Dendritic cell treated with granulocyte-macrophage colony-stimulating factor and Interleukin-4, amounts not matched to agents 40 ng/mL and 50 ng/mL, for 4 days (primary cell): Measurements from ENCODE around the gene TEX9.
"Not testable (repeated sequence)": the region's sequence is repeated elsewhere in the genome, so short reads cannot be mapped to it uniquely, and the experiment has no call there.

ENCODE experiments used
- H3K27ac Mint-ChIP-seq: one replicate; pipeline ENCODE4 v1.8.0; 2022; ENCODE audit warnings: mild to moderate bottlenecking, mixed read lengths
- H3K27me3 Mint-ChIP-seq: one replicate; pipeline ENCODE4 v1.8.0; 2022; ENCODE audit warnings: mild to moderate bottlenecking, mixed read lengths
- H3K36me3 Mint-ChIP-seq: one replicate; pipeline ENCODE4 v1.8.0; 2022; ENCODE audit warnings: low read depth, mixed read lengths
- H3K4me1 Mint-ChIP-seq: one replicate; pipeline ENCODE4 v1.8.0; 2022; ENCODE audit warnings: low read depth, mixed read lengths
- H3K4me3 Mint-ChIP-seq: one replicate; pipeline ENCODE4 v1.8.0; 2022; ENCODE audit warnings: mild to moderate bottlenecking, moderate library complexity, mixed read lengths
- H3K9me3 Mint-ChIP-seq: one replicate; pipeline ENCODE4 v1.8.0; 2022; ENCODE audit warnings: mixed read lengths
- intact Hi-C: fragments of 100-400 bp; cut with micrococcal nuclease; formaldehyde crosslinking; loops from one replicate; pipeline ENCODE4 v1.15.0; 2022

The TEX9 gene

GRCh38 chr15:56346414-56346813 is 18.8 kb upstream of the TEX9 start:
- Mint-ChIP-seq H3K27me3 (no peaks in the 10 kb centered on the region), H3K4me1 (no peaks in the 10 kb centered on the region), H3K4me3 (no peak overlapping the region), H3K36me3 (no peaks in the 10 kb centered on the region), H3K9me3 (no peaks in the 10 kb centered on the region), H3K27ac (no peak overlapping the region)
- intact Hi-C loops: no loop called here

- no peaks in the 10 kb centered on the region for H3K9me3 Mint-ChIP-seq
- intact Hi-C loops: no loop called here
- no peaks in the 10 kb centered on the region for H3K27me3 Mint-ChIP-seq
- H3K36me3 Mint-ChIP-seq: no peaks in the 10 kb centered on the region
- no peak overlapping the region for H3K27ac Mint-ChIP-seq
- H3K4me3 Mint-ChIP-seq: no peak overlapping the region
- no peaks in the 10 kb centered on the region for H3K4me1 Mint-ChIP-seq
Observed at GRCh38 chr15:56349554-56349953, 15.7 kb upstream of the TEX9 start.

- intact Hi-C loops: no loop called here
- H3K4me3 Mint-ChIP-seq: no peak overlapping the region
- H3K36me3 Mint-ChIP-seq: no peaks in the 10 kb centered on the region
- H3K4me1 Mint-ChIP-seq: no peaks in the 10 kb centered on the region
- H3K27ac Mint-ChIP-seq: no peak overlapping the region
- no peaks in the 10 kb centered on the region for H3K9me3 Mint-ChIP-seq
- no peaks in the 10 kb centered on the region for H3K27me3 Mint-ChIP-seq
Observed at GRCh38 chr15:56351353-56351752, 13.9 kb upstream of the TEX9 start.

GRCh38 chr15:56351957-56352506 is 13.2 kb upstream of the TEX9 start:
- Mint-ChIP-seq H3K27me3 (no peaks in the 10 kb centered on the region), H3K36me3 (no peaks in the 10 kb centered on the region), H3K9me3 (no peaks in the 10 kb centered on the region), H3K4me1 (no peaks in the 10 kb centered on the region), H3K27ac (no peak overlapping the region), H3K4me3 (no peak overlapping the region)
- intact Hi-C loops: no loop called here

DNA sequence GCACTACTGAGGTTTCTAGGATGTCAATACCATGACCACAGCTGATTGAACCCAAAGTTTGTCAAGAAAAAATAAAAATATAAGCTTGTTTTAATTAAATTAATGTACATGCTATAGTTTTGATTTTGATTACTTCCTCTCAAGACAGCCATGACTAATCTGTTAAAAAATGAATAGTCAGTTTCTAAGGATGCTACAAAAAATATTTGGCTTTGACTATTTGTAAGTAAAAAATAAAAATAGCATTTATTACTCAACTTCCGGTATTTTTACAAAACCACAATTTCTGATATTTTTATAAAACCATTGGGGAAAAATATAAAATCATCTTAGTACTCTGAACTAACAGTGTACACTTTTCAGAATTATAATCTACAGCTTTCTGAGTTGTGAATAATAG is 12.1 kb upstream of the TEX9 start:
- H3K4me3 Mint-ChIP-seq: no peak overlapping the region
- H3K27me3 Mint-ChIP-seq: no peaks in the 10 kb centered on the region
- no peak overlapping the region for H3K27ac Mint-ChIP-seq
- intact Hi-C loops: no loop called here
- H3K36me3 Mint-ChIP-seq: no peaks in the 10 kb centered on the region
- no peaks in the 10 kb centered on the region for H3K9me3 Mint-ChIP-seq
- no peaks in the 10 kb centered on the region for H3K4me1 Mint-ChIP-seq

- Mint-ChIP-seq H3K27ac (no peak overlapping the region), H3K27me3 (no peaks in the 10 kb centered on the region), H3K36me3 (no peaks in the 10 kb centered on the region), H3K9me3 (no peaks in the 10 kb centered on the region), H3K4me1 (no peaks in the 10 kb centered on the region), H3K4me3 (no peak overlapping the region)
- intact Hi-C loops: no loop called here
Observed at GRCh38 chr15:56353740-56354139, 11.5 kb upstream of the TEX9 start.

DNA sequence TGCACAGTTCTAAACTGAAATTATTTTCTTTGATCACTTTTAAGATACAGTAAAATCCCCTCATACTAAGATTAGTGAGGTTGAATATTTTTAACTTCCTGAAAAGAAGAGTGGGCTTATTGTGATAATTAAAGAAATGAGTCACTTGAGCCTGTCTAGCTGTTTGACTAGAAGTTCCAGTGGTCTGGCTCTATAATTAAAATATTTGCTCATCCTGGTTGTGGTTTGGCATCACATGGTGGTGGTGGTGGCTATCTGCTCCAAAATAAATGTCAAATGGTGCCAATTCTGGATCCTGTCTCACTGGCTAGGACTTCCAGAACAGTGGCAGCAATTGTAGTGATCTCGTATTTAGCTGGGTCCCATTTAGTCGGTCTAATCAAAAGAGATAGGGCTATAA is 8.6 kb upstream of the TEX9 start:
- Mint-ChIP-seq H3K4me1 (no peaks in the 10 kb centered on the region), H3K9me3 (no peaks in the 10 kb centered on the region), H3K36me3 (no peaks in the 10 kb centered on the region), H3K4me3 (no peak overlapping the region), H3K27ac (no peak overlapping the region), H3K27me3 (no peaks in the 10 kb centered on the region)
- intact Hi-C loops: no loop called here

GRCh38 chr15:56358604-56359003 is 6.6 kb upstream of the TEX9 start:
- H3K27me3 Mint-ChIP-seq: no peaks in the 10 kb centered on the region
- no peak overlapping the region for H3K27ac Mint-ChIP-seq
- H3K4me1 Mint-ChIP-seq: no peaks in the 10 kb centered on the region
- no peak overlapping the region for H3K4me3 Mint-ChIP-seq
- H3K9me3 Mint-ChIP-seq: no peaks in the 10 kb centered on the region
- intact Hi-C loops: no loop called here
- H3K36me3 Mint-ChIP-seq: no peaks in the 10 kb centered on the region

DNA sequence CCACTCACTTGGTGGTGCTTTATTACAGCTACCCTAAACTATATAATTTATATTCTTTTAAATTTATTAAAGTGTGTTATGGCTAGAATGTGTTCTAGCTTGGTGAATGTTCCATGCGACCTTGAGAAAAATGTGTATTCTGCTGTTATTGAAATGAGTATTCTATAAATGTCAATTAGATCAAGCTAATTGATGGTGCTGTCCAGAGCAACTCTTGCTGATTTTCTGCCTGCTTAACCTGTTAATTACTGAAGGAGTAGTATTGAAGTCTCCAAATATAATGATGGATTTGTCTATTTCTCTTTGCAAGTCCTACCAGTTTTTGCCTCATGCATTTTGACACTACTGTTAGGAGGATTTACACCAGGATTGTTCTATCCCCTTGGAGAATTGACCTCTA is 3.2 kb upstream of the TEX9 start:
- Mint-ChIP-seq H3K9me3 (no peaks in the 10 kb centered on the region), H3K4me1 (peaks cover 18% of the 10 kb centered on the region), H3K4me3 (no peak overlapping the region), H3K27me3 (peaks cover 8% of the 10 kb centered on the region), H3K36me3 (peaks cover 6% of the 10 kb centered on the region), H3K27ac (no peak overlapping the region)
- intact Hi-C loops: no loop called here

DNA sequence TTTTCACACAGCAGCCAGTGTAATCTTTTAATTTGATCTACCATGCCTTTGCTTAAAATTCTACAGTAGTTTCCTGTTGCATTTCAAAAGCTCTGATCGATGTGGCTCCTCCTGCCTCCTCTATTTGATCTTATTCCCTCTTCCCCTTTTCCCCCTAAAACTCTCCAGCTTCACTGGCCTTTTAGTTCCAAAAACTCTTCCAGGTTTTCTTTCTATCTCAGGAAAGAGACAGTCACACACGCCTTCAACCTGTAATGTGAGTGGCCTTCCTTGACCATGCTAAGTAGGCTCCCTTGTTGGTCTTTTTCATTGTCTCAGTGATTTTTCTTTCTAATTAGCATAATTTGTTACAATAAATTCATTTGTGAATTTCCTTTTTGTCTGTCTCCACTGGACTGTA is 985 bp downstream of the TEX9 start:
- peaks cover 18% of the 10 kb centered on the region for H3K4me1 Mint-ChIP-seq
- no peak overlapping the region for H3K4me3 Mint-ChIP-seq
- intact Hi-C loops: no loop called here
- peaks cover 8% of the 10 kb centered on the region for H3K27me3 Mint-ChIP-seq
- H3K9me3 Mint-ChIP-seq: no peaks in the 10 kb centered on the region
- H3K27ac Mint-ChIP-seq: no peak overlapping the region
- peaks cover 6% of the 10 kb centered on the region for H3K36me3 Mint-ChIP-seq

- peaks cover 6% of the 10 kb centered on the region for H3K36me3 Mint-ChIP-seq
- no peaks in the 10 kb centered on the region for H3K9me3 Mint-ChIP-seq
- H3K4me1 Mint-ChIP-seq: peaks cover 18% of the 10 kb centered on the region
- H3K4me3 Mint-ChIP-seq: no peak overlapping the region
- H3K27ac Mint-ChIP-seq: no peak overlapping the region
- H3K27me3 Mint-ChIP-seq: peaks cover 8% of the 10 kb centered on the region
- intact Hi-C loops: no loop called here
Observed at GRCh38 chr15:56367156-56367555, 1.9 kb downstream of the TEX9 start.

DNA sequence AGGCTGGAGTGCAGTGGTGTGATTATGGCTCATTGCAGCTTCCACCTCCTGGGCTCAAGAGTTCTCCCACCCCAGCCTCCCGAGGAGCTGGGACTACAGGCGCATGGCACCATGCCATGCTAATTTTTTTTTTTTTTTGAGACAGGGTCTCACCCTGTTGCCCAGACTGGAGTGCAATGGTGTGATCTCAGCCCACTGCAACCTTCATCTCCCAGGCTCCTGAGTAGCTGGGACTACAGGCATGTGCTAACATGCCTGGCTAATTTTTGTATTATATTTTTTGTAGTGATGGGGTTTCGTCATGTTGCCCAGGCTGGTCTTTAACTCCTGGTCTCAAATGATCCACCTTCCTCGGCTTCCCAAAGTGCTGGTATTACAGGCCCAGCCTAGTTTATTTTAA is 4.0 kb downstream of the TEX9 start:
- no peaks in the 10 kb centered on the region for H3K9me3 Mint-ChIP-seq
- H3K27me3 Mint-ChIP-seq: peaks cover 8% of the 10 kb centered on the region
- H3K4me1 Mint-ChIP-seq: peaks cover 18% of the 10 kb centered on the region
- no peak overlapping the region for H3K4me3 Mint-ChIP-seq
- intact Hi-C loops: no loop called here
- H3K27ac Mint-ChIP-seq: no peak overlapping the region
- H3K36me3 Mint-ChIP-seq: peaks cover 6% of the 10 kb centered on the region

DNA sequence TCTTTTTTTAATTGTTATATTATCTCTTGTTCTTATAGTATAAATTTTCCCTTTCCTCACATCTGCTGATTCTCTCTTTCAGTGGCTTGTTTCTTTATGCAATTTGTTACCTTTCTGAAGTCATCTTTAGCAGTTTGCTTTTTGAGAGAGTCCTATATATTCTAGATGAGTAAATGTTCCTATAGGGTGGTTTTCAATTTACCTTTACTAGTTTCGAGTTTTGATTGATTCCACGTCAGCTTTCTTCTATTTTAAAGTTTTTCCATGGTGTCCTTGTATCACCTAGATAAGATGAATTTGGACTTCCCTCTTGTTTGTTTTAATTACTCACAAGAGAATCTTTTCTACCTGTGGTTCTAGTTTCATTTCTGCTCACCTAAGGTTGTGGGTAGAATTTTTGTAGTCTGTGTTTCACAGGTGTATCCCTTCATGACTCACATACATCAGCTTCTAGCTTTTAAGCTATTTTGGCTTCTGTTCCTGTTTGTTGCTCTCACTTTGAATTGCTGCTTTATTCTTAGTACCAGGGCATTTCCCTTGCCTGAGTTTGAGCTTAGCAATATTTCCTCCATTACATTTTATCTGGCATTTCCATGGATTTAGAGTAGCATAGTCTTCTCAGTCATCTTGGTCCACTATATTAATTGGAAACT is 6.4 kb downstream of the TEX9 start:
- intact Hi-C loops: no loop called here
- H3K27ac Mint-ChIP-seq: no peak overlapping the region
- H3K27me3 Mint-ChIP-seq: no peaks in the 10 kb centered on the region
- no peaks in the 10 kb centered on the region for H3K4me1 Mint-ChIP-seq
- no peak overlapping the region for H3K4me3 Mint-ChIP-seq
- no peaks in the 10 kb centered on the region for H3K9me3 Mint-ChIP-seq
- no peaks in the 10 kb centered on the region for H3K36me3 Mint-ChIP-seq

GRCh38 chr15:56374693-56375092 is 9.5 kb downstream of the TEX9 start:
- H3K27me3 Mint-ChIP-seq, H3K4me1 Mint-ChIP-seq, H3K36me3 Mint-ChIP-seq, H3K4me3 Mint-ChIP-seq, H3K27ac Mint-ChIP-seq, intact Hi-C loops: not testable (repeated sequence)
- H3K9me3 Mint-ChIP-seq: peaks cover 18% of the 10 kb centered on the region

DNA sequence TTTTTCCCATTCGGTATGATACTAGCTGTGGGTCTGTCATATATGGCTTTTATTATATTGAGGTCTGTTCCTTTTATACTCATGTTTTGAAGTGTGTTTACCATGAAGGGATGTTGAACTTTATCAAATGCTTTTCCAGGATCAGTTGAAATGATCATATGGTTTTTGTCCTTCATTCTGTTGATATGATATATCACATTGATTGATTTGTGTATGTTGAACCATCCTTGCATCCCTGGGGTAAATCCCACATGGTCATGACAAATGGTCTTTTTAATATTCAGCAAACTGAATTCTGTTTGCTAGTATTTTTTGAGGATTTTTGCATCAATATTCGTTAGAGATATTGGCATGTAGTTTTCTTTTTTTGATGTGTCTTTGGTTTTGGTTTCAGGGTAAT is 12.6 kb downstream of the TEX9 start:
- H3K27me3 Mint-ChIP-seq, H3K27ac Mint-ChIP-seq, intact Hi-C loops, H3K4me3 Mint-ChIP-seq, H3K36me3 Mint-ChIP-seq, H3K4me1 Mint-ChIP-seq: not testable (repeated sequence)
- H3K9me3 Mint-ChIP-seq: peaks cover 41% of the 10 kb centered on the region
